ENCODE measurements around the gene TEAD1.

Gene TEAD1

DNA sequence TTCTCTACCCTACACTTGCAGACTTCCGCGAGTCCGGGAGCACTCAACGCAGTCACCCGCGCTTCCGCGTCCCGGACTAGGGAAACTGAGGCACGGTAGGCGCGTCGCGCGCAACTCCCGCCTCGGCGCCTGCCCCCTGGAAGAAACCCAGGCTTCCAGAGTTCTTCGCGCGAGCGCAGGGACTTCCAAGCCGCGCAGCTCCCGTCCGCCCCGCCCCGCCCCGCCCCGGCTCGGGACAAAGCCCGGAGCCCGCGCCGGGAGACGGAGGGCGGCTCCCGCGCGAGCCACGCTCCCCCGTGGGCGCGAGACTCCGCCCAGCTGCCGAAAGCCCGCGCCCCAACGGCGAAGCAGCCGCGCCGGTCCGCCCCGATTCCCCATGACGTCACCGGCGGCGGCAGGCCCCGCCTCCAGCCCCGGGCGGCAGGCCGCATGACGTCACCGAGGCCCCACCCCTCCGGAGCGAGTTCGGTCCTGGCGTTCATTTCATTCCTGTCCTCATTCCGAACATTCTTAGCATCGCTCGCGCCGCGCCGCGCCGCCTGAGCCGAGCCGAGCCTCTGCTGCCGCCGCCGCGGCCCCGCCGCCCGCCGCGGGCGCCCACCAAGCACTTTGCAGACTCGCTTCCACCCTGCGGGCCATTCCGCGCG lies at the start of gene TEAD1:
Gene TEAD1 (plus strand): TSS at position 498 of the 647 bp plus-strand sequence.
- no peak for DNase-seq

DNA sequence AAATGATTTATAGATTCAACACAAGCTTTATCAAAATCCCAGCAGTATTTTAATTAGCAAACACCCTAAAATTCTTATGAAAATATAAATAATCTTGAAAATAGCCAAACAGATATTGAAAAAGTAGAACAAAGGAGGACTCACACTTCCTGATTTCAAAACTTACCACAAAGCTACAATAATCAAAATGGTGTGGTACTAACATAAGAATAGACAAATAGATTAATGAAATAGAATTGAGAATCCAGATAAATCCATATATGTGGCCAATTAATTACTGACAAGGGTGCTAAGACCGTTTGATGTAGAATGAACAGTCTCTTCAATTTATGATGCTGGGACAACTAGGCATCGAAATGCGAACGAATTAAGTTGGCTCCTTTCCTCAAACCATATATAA lies 49.6 kb upstream of the TEAD1 start:
- DNase-seq = no peak

DNA sequence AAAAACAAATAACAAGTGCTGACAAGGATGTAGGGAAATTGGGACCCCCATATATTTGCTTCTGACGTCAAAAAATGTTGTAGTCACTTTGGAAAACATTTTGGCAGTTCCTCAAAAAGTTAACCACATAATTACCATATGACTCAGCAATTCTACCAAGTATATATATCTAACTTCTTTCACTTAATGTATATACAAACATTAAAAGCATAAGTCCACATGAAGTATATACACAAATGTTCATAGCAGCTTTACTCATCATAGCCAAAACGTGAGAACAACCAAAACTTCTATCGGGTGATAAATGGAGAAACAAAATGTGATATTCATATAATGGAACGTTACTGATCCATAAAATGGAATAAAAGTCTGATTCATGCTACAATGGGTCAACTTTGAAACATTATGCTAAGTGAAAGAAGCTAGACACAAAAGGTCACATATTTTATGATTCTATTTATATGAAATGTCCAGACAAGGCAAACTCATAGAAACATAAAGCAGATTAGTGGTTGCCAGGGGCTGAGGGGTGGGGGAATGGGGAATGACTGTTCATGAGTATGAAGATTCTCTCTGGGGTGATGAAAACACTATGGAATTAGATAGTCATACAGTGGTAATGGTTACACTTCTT lies 48.7 kb upstream of the TEAD1 start:
- DNase-seq = no peak

DNA sequence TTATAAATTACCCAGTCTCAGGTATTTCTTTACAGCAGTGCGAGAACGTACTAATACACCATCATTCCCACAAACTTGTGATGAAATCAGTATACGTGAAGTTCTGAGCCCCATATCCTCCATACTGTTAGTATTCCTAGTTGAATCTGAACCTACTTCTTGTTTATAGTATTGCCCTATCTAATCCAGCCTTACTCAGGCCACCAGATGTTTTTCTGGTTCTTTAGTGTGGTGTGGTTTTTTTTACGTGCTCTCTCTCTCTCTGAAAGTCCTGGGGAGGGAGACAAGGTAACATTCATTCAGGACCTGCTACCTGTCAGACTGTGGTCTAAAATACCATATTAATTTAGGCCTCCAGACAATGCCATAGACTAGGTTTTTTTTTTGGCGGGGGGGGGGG lies 47.6 kb upstream of the TEAD1 start:
- no peak for DNase-seq

DNA sequence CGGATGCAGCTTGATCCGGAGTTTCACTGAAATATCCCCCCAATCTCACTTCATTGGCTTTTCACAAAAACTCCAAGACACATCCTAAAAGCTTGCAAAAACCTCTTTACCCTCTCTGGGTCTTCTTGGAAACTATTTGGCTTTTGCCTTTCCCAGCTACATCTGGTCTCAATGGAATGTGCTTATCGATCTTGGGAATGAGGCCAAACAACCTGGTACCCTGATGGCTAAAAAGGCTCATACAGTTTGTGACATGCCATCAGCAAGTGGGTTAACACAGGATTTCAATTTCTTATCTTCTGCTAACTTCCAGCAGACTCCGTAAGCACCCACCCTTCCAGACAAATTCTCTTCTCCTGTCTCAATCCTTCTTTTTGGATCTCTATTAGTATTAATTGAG lies 45.9 kb upstream of the TEAD1 start:
- no peak for DNase-seq

DNA sequence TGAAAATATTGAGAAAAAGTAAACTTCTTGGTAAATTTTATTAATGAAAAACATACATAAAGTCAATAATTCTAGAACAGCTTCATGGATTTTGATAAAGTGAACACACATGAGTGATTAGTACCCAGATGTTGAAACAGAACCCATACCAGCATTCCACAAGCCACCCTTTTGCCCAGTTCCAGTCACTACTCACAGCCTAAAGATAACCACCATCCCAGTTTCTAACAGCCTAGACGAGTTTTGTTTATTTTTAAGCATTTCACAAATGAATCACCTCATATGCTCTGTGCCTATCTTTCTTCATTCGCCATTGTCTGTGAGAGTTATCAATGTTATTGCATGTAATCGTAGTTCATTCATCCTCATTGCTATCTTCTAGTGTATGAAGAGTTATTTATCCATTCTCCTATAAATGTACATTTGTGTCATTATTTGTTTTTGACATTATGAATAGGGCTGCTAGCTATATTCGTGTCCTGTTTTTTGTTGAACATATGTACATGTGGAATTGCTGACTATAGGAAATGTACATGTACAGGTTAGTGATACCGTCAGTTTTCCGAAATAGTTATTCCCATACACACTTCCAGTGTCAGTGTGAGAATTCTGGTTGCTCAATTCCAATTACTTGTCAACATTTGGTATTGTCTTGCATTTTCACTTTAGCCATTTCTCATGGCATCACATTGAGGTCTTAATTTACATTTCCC lies 44.5 kb upstream of the TEAD1 start:
- DNase-seq = no peak

DNA sequence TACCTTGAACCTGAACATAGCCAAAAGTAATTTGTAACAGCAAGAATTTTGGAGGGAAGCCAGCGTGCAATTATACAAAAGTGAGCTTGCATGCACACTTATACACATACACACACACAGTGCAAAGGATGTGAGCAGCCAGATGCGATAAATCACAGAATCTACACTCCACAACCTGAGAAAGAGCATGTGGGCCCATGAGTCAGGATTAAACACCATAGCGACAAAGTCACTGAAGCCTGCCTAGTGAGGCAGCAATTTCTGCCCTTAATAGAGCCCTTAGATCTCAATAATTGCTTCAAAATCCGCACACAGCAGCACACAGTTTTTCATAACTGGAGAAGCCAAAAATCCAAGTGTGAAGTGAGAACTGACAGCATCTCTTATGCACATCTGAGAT lies 42.6 kb upstream of the TEAD1 start:
- DNase-seq = no peak

DNA sequence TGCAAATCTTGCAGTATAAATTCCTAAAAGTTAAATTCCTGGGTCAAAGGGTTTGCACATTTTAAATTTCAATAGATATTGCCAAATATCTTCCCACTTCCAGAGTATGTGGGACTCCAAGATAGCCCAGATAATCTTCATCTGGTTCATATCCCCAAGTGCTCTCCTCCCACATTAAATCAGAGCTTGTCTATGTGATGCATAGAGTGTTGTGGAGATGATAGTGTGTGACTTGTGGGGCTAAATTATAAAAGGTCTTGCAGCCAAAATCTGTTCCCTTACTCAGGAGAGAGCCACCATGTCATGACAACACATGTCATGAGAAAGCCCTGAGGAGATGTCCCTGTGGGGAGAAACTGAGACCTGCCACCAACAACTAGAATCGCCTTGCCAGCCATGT lies 39.9 kb upstream of the TEAD1 start:
- DNase-seq = no peak

DNA sequence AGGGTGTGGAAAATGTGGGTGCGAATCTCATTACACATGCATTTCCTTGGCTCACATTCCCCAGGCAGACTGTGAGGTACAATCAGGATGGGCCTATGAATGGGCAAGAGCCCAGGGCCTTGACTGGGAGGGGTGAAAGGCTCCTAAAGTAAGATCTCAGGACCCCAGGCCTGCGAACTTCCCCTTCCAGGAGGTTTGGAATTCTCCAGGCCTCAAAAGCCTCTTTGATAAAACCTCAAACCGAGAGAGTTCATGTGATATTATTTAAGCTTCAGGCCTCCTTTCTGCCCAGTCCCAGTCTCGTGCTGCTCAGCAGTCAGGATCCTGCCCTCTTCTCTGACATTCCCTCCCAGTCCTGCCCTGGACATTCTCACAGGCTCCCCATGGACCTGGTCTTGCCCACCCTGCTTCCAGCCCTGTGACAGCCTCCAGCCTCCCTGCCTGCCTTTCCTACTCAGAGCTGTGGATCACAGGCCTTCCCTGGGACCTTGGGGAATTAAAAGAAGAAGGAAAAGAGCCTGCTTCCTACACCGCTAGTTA lies 37.3 kb upstream of the TEAD1 start:
- DNase-seq = no peak

DNA sequence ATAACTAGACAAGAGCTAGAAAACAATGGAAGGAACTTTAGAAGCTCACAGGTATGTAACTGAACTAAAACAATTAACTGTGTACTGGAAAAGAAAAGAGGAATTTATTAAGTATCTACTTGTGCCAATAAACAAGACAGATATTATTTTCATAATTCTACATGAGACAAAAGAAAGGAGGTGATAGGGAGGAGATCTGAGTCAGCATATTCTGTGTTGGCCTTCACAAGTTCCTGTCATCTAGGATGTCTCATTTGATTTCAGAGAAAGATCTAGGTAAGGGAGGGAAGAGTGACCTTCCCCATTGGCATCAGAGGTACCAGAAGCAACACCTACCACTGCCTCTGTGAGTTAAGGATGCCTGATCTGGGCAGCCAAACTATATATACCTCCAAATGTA lies 34.8 kb upstream of the TEAD1 start:
- DNase-seq = no peak

DNA sequence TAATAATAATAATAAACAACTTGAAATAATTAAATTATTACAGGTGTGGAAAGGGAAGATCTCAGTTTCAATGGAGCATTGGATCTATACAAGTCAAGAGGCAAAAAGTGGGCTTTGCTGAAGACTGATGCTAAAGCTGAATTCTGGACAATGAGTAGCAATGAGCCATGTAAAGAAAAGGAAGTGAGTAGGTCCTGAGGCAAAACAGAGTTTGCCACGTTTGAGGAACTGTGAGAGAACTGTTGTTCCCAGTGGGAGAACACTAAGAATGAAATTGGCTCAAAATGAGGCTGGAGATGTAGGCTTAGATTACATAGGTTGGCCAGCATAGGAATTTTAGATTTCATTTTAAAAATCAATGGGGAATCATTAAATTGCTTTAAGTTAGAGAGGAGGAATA lies 33.9 kb upstream of the TEAD1 start:
- DNase-seq = no peak

DNA sequence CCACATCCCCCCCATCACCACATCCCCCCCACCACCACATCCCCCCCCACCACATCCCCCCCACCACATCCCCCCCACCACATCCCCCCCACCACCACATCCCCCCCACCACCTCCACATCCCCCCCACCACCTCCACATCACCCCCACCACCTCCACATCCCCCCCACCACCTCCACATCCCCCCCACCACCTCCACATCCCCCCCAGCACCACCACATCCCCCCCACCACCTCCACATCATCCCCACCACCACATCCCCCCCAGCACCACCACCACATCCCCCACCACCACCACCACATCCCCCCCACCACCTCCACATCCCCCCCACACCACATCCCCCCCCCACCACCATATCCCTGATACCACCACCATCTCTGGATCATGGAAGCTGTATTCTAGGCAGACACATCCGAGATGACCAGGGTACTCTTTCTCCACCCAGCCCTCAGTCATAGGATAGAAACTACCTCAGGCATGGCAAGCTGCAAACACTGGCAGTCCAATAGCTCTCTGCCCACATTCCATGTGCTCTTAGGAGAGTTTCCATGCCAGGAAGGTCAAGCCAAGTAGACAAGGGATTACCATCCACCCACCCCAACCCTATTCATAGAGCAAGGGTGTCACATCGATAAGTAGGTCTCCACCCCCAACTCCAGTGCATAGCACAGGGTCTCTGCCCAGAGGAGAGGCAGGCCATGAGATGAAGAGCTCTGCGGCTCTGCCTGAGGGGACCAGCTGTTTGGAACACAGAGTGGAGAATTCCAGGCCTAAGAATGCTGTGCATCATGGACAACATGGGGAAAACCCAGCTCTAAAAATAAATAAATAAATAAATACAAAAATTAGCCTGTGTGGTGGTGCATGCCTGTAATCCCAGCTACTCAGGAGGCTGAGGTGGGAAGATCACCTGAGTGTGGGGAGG lies 33.0 kb upstream of the TEAD1 start:
- no peak for DNase-seq

DNA sequence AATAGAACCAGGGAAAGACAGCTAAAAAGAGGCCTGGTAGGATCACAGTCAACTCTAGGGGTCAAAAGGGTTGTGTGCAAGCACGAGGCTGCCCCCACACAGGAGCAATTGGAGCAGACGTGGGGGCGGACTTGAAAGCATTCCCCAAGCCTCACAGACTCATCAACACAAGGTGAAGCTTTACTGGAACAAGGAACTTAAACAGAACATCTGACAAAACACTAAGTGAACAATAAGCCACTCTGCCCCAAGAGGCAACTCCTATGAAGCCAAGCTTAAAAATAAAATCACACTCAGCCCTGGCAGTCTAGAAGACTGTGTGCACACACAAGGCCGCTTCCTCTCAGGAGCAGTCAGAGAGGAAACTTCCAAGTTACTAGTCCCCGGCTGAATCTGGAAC lies 32.2 kb upstream of the TEAD1 start:
- DNase-seq = no peak

DNA sequence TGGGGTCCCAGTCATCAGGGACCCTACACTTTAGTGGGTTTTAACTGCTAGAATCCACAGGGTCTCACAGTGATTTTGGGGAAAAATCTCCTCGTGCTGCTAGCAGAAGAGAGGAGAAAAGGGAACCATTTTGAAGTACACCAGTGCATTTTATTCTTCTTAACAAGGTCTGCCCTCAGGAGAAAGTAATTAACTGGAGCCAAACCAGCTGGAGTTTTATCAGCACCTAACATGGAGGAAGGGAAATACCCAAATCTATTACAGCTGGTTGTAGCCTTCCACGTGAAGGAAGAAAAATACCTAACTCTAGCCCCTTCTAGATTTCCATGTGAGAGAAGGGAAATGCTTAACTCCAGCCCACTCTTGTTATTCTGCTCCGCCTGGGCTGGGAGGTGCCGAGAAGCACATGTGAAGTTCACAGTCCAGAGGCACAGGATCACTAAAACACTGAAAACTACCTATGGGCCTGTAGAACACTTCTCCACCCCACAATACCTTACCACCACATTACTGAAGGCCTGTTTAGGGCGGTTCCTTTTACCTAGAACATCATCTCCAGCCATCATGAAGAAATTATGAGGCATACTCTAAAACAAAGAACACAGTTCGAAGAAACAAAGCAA lies 31.3 kb upstream of the TEAD1 start:
- no peak for DNase-seq

DNA sequence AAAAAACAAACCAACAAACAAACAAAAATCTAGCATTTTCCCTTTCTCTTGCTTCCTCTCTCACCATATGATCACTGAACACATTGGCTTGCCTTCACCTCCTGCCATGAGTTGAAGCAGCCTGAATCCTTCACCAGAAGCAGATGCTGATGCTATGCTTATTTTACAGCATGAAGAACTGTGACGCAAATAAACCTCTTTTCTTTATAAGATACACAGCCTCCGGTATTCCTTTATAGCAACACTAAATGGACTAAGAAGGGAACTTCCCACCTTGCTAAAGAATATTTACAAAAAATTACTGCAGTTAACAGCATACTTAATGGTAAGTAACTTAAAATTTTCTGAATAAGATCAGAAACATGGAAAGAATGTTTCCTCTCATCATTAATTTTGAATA lies 27.7 kb upstream of the TEAD1 start:
- no peak for DNase-seq

DNA sequence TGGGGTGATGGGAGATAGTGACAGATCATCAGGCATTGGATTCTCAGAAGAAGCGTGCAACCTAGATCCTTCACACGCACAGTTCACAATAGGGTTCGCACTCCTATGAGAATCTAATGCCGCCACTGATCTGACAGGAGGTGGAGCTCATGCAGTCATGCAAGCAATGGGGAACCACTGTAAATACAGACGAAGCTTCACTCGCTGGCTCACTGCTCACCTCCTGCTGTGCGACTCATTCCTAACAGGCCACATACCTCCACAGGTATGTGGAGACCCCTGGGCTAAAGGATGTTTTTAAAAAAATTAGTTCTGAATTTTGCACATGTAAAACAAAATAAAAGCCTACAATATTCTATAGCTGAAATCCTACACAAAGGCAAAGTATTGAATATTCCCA lies 20.5 kb upstream of the TEAD1 start:
- no peak for DNase-seq

DNA sequence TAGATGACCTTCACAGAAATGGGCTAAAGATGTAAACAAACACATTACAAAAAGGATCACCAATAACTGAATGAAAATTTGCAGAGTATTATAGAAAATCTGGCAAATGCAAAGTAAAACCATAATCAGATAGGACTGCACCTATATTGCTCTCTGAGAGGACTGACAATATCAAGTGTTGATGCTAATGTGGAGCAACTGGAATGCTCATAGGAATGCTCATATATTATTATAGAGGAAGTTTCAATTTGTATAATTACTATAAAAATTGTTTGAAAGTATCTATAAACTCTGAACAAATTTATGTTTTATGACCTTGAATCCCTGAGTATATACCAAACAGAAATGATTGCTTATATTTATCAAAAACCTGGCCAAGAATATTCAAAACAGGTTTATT lies 18.4 kb upstream of the TEAD1 start:
- DNase-seq = no peak

DNA sequence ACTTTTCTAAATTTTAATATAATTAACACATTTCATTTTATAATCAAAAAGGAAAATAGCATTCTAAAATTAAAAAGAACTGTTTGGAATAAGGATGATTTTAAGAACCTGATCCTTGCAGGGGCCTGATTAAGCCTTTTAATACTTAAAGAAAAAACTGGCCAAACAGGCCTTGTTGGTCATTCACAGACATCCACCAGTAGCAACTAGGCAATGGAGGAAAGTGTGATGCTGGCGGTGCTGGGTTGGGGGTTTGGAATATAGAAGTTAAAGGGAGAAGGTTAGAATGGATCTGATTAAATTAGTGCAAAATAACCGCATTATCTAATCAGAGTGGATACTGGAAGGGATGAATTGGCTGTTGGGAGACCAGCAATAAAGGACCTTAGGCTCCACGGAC lies 16.9 kb upstream of the TEAD1 start:
- no peak for DNase-seq

DNA sequence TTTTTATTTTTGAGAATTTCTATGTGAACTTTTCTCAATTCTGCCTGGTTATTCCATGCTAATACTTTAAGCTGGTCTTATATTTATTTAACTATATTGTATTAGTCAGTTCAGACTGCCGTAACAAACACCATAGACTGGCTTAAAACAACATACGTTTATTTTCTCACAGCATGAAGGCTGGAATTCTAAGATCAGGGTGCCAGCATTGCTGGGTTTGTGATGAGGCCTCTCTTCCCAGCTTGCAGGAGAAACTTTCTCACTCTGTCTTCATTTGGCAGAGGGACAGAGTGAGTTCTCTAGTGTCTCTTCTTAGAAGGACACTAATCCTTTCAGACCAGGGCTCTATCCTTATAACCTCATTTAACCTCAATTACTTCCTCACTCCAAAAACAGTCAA lies 16.2 kb upstream of the TEAD1 start:
- no peak for DNase-seq

DNA sequence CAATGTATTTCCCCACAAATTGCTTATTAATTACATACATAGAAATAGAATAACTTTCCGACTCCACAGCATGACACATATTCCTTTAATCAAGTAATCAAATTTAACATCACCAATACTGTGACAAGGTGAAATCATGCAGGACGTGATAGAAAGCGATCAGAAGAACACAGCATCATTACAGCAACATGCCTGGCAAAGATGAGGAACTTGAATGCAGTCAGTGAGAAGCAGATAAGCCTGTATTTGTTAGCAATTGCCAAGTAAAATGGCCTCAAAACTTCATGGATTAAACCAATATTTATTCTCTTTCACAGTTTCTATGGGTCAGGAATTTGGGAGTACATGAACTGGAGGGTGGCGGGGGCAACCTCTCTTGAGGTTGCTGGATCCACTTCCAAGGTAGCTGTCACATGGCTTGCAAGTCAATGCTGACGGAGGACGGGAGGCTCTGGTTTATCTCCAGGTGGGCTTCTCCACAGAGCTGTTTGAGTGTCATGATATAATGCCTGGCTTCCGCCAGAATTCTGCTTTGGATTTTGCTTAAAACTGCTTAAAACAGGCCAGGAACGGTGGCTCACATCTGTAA lies 12.0 kb upstream of the TEAD1 start:
- no peak for DNase-seq

DNA sequence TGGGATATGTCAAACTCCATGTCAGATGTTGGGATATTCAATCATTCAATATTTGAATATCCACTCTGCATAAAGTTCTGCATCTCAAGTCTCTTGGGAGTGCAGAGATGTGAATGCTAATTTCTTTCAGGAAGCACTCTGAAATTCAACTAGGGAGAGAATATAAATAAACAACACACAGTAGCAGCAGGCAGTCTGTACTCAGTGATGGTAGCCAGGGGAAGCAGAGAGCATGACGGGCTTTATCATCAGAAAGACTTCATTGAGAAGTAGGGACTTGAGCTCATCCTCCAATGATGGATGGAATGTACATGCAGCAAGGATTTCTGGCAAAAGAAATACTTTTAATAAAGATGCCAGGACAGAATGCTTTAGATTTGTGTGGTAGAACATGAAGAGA lies 9.8 kb upstream of the TEAD1 start:
- no peak for DNase-seq

DNA sequence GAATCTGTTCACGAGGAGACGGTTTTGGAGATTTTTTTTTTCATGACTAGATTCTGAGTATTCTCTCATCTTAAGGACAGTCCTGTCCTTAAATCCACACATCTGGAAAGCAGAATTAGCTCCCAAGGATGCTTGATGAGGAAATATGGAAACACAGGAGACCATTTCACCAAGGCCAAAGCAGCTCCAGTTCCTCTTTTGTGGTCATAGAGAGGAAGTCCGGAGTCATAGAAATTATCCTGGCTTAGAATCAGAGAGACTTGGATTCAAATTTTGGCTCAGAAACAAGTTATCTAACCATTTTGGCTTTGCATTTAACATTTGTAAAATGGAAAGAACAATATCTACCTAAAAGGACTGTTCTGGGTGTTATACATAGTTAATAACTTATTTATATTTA lies 7.3 kb upstream of the TEAD1 start:
- DNase-seq = no peak

All from GF-D8 (cell line).